ENCODE data around the gene CYB5B.

CYB5B gene

GRCh38 chr16:69397821-69398521 lies 26.4 kb upstream of the CYB5B start:
- Histone ChIP-seq H3K4me2 (ENCODE audit: low read length) (peak overlapping the region; percentile 80), H3K9me3 (ENCODE audit: insufficient read depth, low read length) (no peaks in the 10 kb centered on the region), H3K4me1 (ENCODE audit: low read length) (peaks cover 66% of the 10 kb centered on the region), H3K36me3 (replicated peaks; ENCODE audit: low read depth, low read length) (no peaks in the 10 kb centered on the region), H4K20me1 (ENCODE audit: insufficient read depth, low read length) (no peaks in the 10 kb centered on the region), H3K27ac (ENCODE audit: low read length) (no peak overlapping the region), H3K79me2 (ENCODE audit: low read length) (no peaks in the 10 kb centered on the region), H3K27me3 (ENCODE audit: low read depth, low read length) (no peaks in the 10 kb centered on the region), H2AFZ (ENCODE audit: low read depth, low read length) (peak overlapping the region; percentile 43; the same call in 1 of the 2 replicates), H3K9ac (ENCODE audit: low read length) (no peak overlapping the region; the same call in 1 of the 2 replicates), H3K4me3 (ENCODE audit: low read length) (peak overlapping the region; percentile 30)
- TF ChIP-seq EZH2phosphoT487 (IDR thresholded peaks at IDR 0.05; ENCODE audit: low read depth), result no peak
- TF ChIP-seq, protein P1, sequence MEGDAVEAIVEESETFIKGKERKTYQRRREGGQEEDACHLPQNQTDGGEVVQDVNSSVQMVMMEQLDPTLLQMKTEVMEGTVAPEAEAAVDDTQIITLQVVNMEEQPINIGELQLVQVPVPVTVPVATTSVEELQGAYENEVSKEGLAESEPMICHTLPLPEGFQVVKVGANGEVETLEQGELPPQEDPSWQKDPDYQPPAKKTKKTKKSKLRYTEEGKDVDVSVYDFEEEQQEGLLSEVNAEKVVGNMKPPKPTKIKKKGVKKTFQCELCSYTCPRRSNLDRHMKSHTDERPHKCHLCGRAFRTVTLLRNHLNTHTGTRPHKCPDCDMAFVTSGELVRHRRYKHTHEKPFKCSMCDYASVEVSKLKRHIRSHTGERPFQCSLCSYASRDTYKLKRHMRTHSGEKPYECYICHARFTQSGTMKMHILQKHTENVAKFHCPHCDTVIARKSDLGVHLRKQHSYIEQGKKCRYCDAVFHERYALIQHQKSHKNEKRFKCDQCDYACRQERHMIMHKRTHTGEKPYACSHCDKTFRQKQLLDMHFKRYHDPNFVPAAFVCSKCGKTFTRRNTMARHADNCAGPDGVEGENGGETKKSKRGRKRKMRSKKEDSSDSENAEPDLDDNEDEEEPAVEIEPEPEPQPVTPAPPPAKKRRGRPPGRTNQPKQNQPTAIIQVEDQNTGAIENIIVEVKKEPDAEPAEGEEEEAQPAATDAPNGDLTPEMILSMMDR (IDR thresholded peaks at IDR 0.05; ENCODE audit: low read depth, low read length), result peak; percentile 49

DNA sequence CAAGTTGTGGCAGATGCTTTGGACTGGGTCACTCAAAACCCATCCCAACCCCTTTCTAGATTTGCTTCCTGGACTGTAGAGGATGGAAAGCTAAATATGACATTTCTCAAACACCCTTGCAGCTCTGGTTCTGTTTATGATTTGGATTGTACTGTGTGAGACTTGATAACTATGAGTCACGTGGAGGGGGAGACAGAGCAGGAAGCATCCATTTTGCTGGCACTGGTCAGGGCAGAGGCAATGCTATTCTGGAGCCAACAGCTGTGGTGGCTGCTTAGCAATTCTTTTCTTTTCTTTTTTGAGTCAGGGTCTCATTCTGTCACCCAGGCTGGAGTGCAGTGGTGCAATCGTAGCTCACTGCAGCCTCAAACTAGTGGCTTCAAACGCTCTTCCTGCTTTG lies 25.1 kb upstream of the CYB5B start:
- Histone ChIP-seq H3K4me2 (ENCODE audit: low read length) (peak overlapping the region; percentile 0; the same call in 1 of the 2 replicates), H3K27ac (ENCODE audit: low read length) (no peak overlapping the region), H2AFZ (ENCODE audit: low read depth, low read length) (no peak overlapping the region), H3K9ac (ENCODE audit: low read length) (no peak overlapping the region), H3K9me3 (ENCODE audit: insufficient read depth, low read length) (no peaks in the 10 kb centered on the region), H3K4me3 (ENCODE audit: low read length) (no peak overlapping the region), H3K36me3 (replicated peaks; ENCODE audit: low read depth, low read length) (no peaks in the 10 kb centered on the region), H4K20me1 (ENCODE audit: insufficient read depth, low read length) (no peaks in the 10 kb centered on the region), H3K27me3 (ENCODE audit: low read depth, low read length) (no peaks in the 10 kb centered on the region), H3K4me1 (ENCODE audit: low read length) (peaks cover 68% of the 10 kb centered on the region), H3K79me2 (ENCODE audit: low read length) (no peaks in the 10 kb centered on the region)
- no peak for TF ChIP-seq EZH2phosphoT487 (IDR thresholded peaks at IDR 0.05; ENCODE audit: low read depth)
- TF ChIP-seq, protein P1 (IDR thresholded peaks at IDR 0.05; ENCODE audit: low read depth, low read length), result no peak

DNA sequence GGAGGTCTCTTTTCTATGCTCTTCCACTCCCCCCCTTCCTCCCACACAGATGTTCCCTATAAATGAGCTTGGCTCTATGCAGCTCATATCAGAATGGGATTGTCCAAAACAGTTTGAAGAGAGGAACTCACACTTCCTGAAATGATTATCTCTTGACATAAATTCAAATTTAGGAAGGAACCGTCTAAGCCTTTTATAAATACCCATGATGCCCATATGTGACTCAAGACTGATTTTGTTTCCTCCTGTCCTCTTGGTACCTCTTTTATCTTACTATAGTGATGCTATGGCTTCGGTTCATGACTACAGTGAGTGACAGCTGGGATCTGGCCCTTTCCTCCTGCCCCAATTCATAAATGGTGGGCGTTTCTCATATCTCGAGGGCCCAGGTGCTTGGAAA lies 22.0 kb upstream of the CYB5B start:
- H3K9me3 ChIP-seq (ENCODE audit: insufficient read depth, low read length), result no peaks in the 10 kb centered on the region
- no peaks in the 10 kb centered on the region for H4K20me1 ChIP-seq (ENCODE audit: insufficient read depth, low read length)
- no peaks in the 10 kb centered on the region for H3K36me3 ChIP-seq (replicated peaks; ENCODE audit: low read depth, low read length)
- no peaks in the 10 kb centered on the region for H3K79me2 ChIP-seq (ENCODE audit: low read length)
- peak overlapping the region; percentile 55 for H3K9ac ChIP-seq (ENCODE audit: low read length)
- H3K4me1 ChIP-seq (ENCODE audit: low read length), result peaks cover 54% of the 10 kb centered on the region
- peak overlapping the region; percentile 50 for H3K4me3 ChIP-seq (ENCODE audit: low read length)
- peak overlapping the region; percentile 86 for H3K4me2 ChIP-seq (ENCODE audit: low read length)
- peak overlapping the region; percentile 91 for H3K27ac ChIP-seq (ENCODE audit: low read length)
- peak overlapping the region; percentile 15; the same call in 1 of the 2 replicates for H2AFZ ChIP-seq (ENCODE audit: low read depth, low read length)
- TF ChIP-seq, protein P1 (IDR thresholded peaks at IDR 0.05; ENCODE audit: low read depth, low read length), result no peak
- no peak for TF ChIP-seq EZH2phosphoT487 (IDR thresholded peaks at IDR 0.05; ENCODE audit: low read depth)
- no peaks in the 10 kb centered on the region for H3K27me3 ChIP-seq (ENCODE audit: low read depth, low read length)

- Histone ChIP-seq H4K20me1 (ENCODE audit: insufficient read depth, low read length) (no peaks in the 10 kb centered on the region), H3K4me2 (ENCODE audit: low read length) (no peak overlapping the region), H3K27ac (ENCODE audit: low read length) (no peak overlapping the region), H3K4me1 (ENCODE audit: low read length) (peaks cover 38% of the 10 kb centered on the region), H3K4me3 (ENCODE audit: low read length) (no peak overlapping the region), H2AFZ (ENCODE audit: low read depth, low read length) (no peak overlapping the region), H3K36me3 (replicated peaks; ENCODE audit: low read depth, low read length) (no peaks in the 10 kb centered on the region), H3K27me3 (ENCODE audit: low read depth, low read length) (no peaks in the 10 kb centered on the region), H3K79me2 (ENCODE audit: low read length) (no peaks in the 10 kb centered on the region), H3K9ac (ENCODE audit: low read length) (no peak overlapping the region), H3K9me3 (ENCODE audit: insufficient read depth, low read length) (no peaks in the 10 kb centered on the region)
- TF ChIP-seq EZH2phosphoT487 (IDR thresholded peaks at IDR 0.05; ENCODE audit: low read depth), result no peak
- TF ChIP-seq, protein P1 (IDR thresholded peaks at IDR 0.05; ENCODE audit: low read depth, low read length), result no peak
These were observed 20.1 kb upstream of the CYB5B start for GRCh38 chr16:69404275-69404805.
